GM12801 (cell line): Measurements from ENCODE around the gene CCDC6.

ENCODE experiments used
- CTCF ChIP-seq: IDR thresholded peaks from one replicate; pipeline ENCODE4 v1.5.1; 2011; ENCODE audit warnings: control low read depth; ENCODE audit not compliant: insufficient read length; ENCODE audit errors: extremely low read depth

CCDC6 gene

GRCh38 chr10:59904426-59905065 is 1.8 kb downstream of the CCDC6 start:
- no peak for TF ChIP-seq CTCF

GRCh38 chr10:59903871-59904270 is 2.5 kb downstream of the CCDC6 start:
- no peak for TF ChIP-seq CTCF

GRCh38 chr10:59902016-59902415 is 4.3 kb downstream of the CCDC6 start:
- no peak for TF ChIP-seq CTCF

GRCh38 chr10:59901470-59901869 is 4.9 kb downstream of the CCDC6 start:
- no peak for TF ChIP-seq CTCF

- TF ChIP-seq CTCF = no peak
Measured at GRCh38 chr10:59900048-59900727, 6.2 kb downstream of the CCDC6 start.

- no peak for TF ChIP-seq CTCF
Measured at GRCh38 chr10:59898125-59898835, 8.1 kb downstream of the CCDC6 start.

- TF ChIP-seq CTCF = no peak
Measured at GRCh38 chr10:59896191-59896590, 10.2 kb downstream of the CCDC6 start.
